GM06990 (cell line): Measurements from ENCODE around the gene SPRED3.

ENCODE experiments used
- DNase-seq: peaks from one replicate; pipeline ENCODE4 v3.0.0-alpha.2; 2011; ENCODE audit not compliant: insufficient read length; ENCODE audit errors: extremely low read depth
- H3K27me3 ChIP-seq: replicated peaks from 2 replicates; pipeline ENCODE4 v1.6.0; 2011; ENCODE audit warnings: low read length; ENCODE audit not compliant: control insufficient read depth, insufficient read depth
- H3K36me3 ChIP-seq: 2 replicates; pipeline ENCODE4 v1.5.1; 2011; ENCODE audit warnings: low read length; ENCODE audit not compliant: control insufficient read depth, insufficient read depth
- H3K4me3 ChIP-seq: replicated peaks from 2 replicates; pipeline ENCODE4 v1.5.1; 2011; ENCODE audit warnings: low read depth, mild to moderate bottlenecking, control low read depth, low read length
- CTCF ChIP-seq: IDR thresholded peaks from 2 replicates; pipeline ENCODE4 v1.5.1; 2011; ENCODE audit warnings: low read length, control low read depth, mild to moderate bottlenecking, inconsistent platforms; ENCODE audit not compliant: insufficient read depth, poor library complexity, severe bottlenecking

The SPRED3 gene

GRCh38 chr19:38383743-38384142, 4.8 kb upstream of the SPRED3 start:
- no peak for TF ChIP-seq CTCF
- no peak for DNase-seq
- H3K4me3 ChIP-seq, result no peak overlapping the region
- H3K27me3 ChIP-seq, result no peaks in the 10 kb centered on the region; the same call in 1 of the 2 replicates
- H3K36me3 ChIP-seq, result peaks cover 45% of the 10 kb centered on the region

- DNase-seq, result no peak
- peaks cover 40% of the 10 kb centered on the region for H3K36me3 ChIP-seq
- H3K4me3 ChIP-seq, result no peak overlapping the region
- peak; percentile 43 for TF ChIP-seq CTCF
- H3K27me3 ChIP-seq, result peaks cover 1% of the 10 kb centered on the region
Measured at GRCh38 chr19:38384209-38385027, 4.1 kb upstream of the SPRED3 start.

GRCh38 chr19:38385057-38385803, 3.3 kb upstream of the SPRED3 start:
- Histone ChIP-seq H3K36me3 (peaks cover 38% of the 10 kb centered on the region), H3K27me3 (peaks cover 1% of the 10 kb centered on the region), H3K4me3 (no peak overlapping the region)

GRCh38 chr19:38385804-38386257, 2.7 kb upstream of the SPRED3 start:
- no peak overlapping the region for H3K4me3 ChIP-seq
- peaks cover 1% of the 10 kb centered on the region for H3K27me3 ChIP-seq
- H3K36me3 ChIP-seq, result peaks cover 33% of the 10 kb centered on the region
- TF ChIP-seq CTCF, result no peak
- no peak for DNase-seq

More at GRCh38 chr19:38385057-38385803, 3.3 kb upstream of the SPRED3 start:
- no peak for TF ChIP-seq CTCF
- DNase-seq, result no peak

GRCh38 chr19:38386300-38386970, 2.1 kb upstream of the SPRED3 start:
- Histone ChIP-seq H3K27me3 (peaks cover 1% of the 10 kb centered on the region), H3K36me3 (peaks cover 27% of the 10 kb centered on the region), H3K4me3 (no peak overlapping the region)
- no peak for TF ChIP-seq CTCF
- DNase-seq, result no peak
